ENCODE measurements around the gene ISLR2. TPM values are rescaled to one million over a fixed set of nuclear protein-coding genes. Genes with fewer than 3 reads are reported as not detected.

ISLR2 gene
- total and polyA plus RNA-seq, 2 donors (not counting 3 experiments of a cell fraction or from before 2014, with no cell fraction given): not detected

- Histone ChIP-seq H3K4me2 (ENCODE audit: insufficient read depth, low read length) (no peak overlapping the region), H2AFZ (ENCODE audit: low read depth, low read length) (no peak overlapping the region), H4K20me1 (replicated peaks; ENCODE audit: control insufficient read depth, extremely low read depth, insufficient read depth, low read length) (no peaks in the 10 kb centered on the region), H3K79me2 (ENCODE audit: control insufficient read depth, insufficient read depth, low read length) (no peaks in the 10 kb centered on the region), H3K4me3 (replicated peaks in 1 of 3; ENCODE audit: insufficient read depth in 1 of 3, low read depth in 1 of 3, low read length in 3 of 3) (no peak overlapping the region), H3K9me1 (replicated peaks; ENCODE audit: control insufficient read depth, extremely low read depth, insufficient read depth, low read length) (no peaks in the 10 kb centered on the region), H3K36me3 (ENCODE audit: control insufficient read depth in 2 of 2, extremely low read depth in 1 of 2, insufficient read depth in 2 of 2, low read length in 2 of 2) (no peaks in the 10 kb centered on the region), H3K9me3 (replicated peaks; ENCODE audit: control insufficient read depth, insufficient read depth, low read length) (no peaks in the 10 kb centered on the region), H3K27me3 (ENCODE audit: control insufficient read depth in 2 of 2, insufficient read depth in 2 of 2, low read length in 2 of 2) (peaks cover 22 to 23% of the 10 kb centered on the region in 2 experiments), H3K4me1 (ENCODE audit: control insufficient read depth, extremely low read depth, insufficient read depth, low read length) (no peaks in the 10 kb centered on the region), H3K27ac (ENCODE audit: insufficient read depth, low read depth, low read length) (no peak overlapping the region), H3K9ac (replicated peaks; ENCODE audit: extremely low read depth, insufficient read depth, low read length) (no peak overlapping the region)
- no TSS peak for BruUV-seq (replicated peaks)
- no peak for FAIRE-seq
- ChIA-PET POLR2A (no interaction called here), CTCF (interaction anchor here (1.4 to 3.9 kb wide), 3 partner anchors 149 to 199 kb away, joined by 5 to 15 read pairs (median 12); no protein-coding TSS in a partner anchor)
- DNase-seq (ENCODE audit: low read depth, low spot score): no peak
- dilution Hi-C loops (cut with MboI; ENCODE audit: extremely low pct_ligation_motif_present, low sequenced_read_pairs): no loop called here
- TF ChIP-seq GATA2 (IDR thresholded peaks at IDR 0.05; ENCODE audit: insufficient read depth, insufficient read length, low read depth, low read length) (no peak), FOS (IDR thresholded peaks at IDR 0.05; ENCODE audit: borderline replicate concordance, insufficient read depth, low read length) (no peak), EZH2 (IDR thresholded peaks at IDR 0.05; ENCODE audit: borderline replicate concordance, low read depth, low read length, severe bottlenecking) (no peak), MYC (IDR thresholded peaks at IDR 0.05; ENCODE audit: low read depth, low read length) (no peak), MAX (IDR thresholded peaks at IDR 0.05; ENCODE audit: insufficient read depth, insufficient read length) (no peak), POLR2A (IDR thresholded peaks at IDR 0.05; ENCODE audit: low read depth, low read length) (no peak), POLR2AphosphoS5 (IDR thresholded peaks at IDR 0.05; ENCODE audit: insufficient read depth, low read depth, low read length) (no peak), JUN (IDR thresholded peaks at IDR 0.05; ENCODE audit: borderline replicate concordance, insufficient read depth, insufficient read length, low read depth) (no peak)
- TF ChIP-seq, protein P1, sequence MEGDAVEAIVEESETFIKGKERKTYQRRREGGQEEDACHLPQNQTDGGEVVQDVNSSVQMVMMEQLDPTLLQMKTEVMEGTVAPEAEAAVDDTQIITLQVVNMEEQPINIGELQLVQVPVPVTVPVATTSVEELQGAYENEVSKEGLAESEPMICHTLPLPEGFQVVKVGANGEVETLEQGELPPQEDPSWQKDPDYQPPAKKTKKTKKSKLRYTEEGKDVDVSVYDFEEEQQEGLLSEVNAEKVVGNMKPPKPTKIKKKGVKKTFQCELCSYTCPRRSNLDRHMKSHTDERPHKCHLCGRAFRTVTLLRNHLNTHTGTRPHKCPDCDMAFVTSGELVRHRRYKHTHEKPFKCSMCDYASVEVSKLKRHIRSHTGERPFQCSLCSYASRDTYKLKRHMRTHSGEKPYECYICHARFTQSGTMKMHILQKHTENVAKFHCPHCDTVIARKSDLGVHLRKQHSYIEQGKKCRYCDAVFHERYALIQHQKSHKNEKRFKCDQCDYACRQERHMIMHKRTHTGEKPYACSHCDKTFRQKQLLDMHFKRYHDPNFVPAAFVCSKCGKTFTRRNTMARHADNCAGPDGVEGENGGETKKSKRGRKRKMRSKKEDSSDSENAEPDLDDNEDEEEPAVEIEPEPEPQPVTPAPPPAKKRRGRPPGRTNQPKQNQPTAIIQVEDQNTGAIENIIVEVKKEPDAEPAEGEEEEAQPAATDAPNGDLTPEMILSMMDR (IDR thresholded peaks at IDR 0.05; ENCODE audit: extremely low read depth in 1 of 2, insufficient read depth in 1 of 2, low read depth in 1 of 2, low read length in 2 of 2): no peak
- intact Hi-C loops (cut with micrococcal nuclease): no loop called here
These were observed 8.5 kb upstream of the ISLR2 start for GRCh38 chr15:74121858-74122257.
